GM12878 (cell line): ENCODE results near the gene PRKCE. TPM values are rescaled to one million over a fixed set of nuclear protein-coding genes. Genes with fewer than 3 reads are reported as not detected.

Experiments used
- HCFC1 ChIP-seq: fragments of 150-350 bp; IDR thresholded peaks from 2 replicates; pipeline ENCODE4 v1.6.1; 2014; ENCODE audit warnings: low read length
- IKZF2 ChIP-seq, 2 experiments: fragments of 450-650 bp; IDR thresholded peaks; 2 replicates each; pipeline ENCODE4 v1.6.1; 2017; ENCODE audit warnings: mild to moderate bottlenecking in 2 of 2, moderate library complexity in 2 of 2
- MTA3 ChIP-seq: IDR thresholded peaks from 2 replicates; pipeline ENCODE4 v1.6.1; 2012; ENCODE audit warnings: low read length, inconsistent platforms, borderline replicate concordance
- PAX8 ChIP-seq: fragments of 450-650 bp; IDR thresholded peaks from 2 replicates; pipeline ENCODE4 v1.6.1; 2017; ENCODE audit warnings: mild to moderate bottlenecking, moderate library complexity
- SIN3A ChIP-seq: IDR thresholded peaks from 2 replicates; pipeline ENCODE4 v1.6.1; 2012; ENCODE audit warnings: low read depth, low read length, improper control_type of control experiment
- TBL1XR1 ChIP-seq: IDR thresholded peaks from 2 replicates; pipeline ENCODE4 v1.6.1; 2012; ENCODE audit warnings: low read depth, low read length, improper control_type of control experiment
- ZSCAN29 ChIP-seq: fragments of 450-650 bp; IDR thresholded peaks from 2 replicates; pipeline ENCODE4 v1.6.1; 2017; ENCODE audit warnings: mild to moderate bottlenecking, moderate library complexity
- polyA plus RNA-seq, 11 experiments: library from polyadenylated mRNA; depleted of rRNA in 4 of 11; unstranded in 6 of 11; stranded (reverse) in 5 of 11; fragments of >200 nt; fragmentation: Nextera tagmentation in 4 of 11; fragmentation: Illumina TruSeq in 1 of 11; extraction: Ambion mirVana in 4 of 11; extraction: Trizol in 1 of 11; gene quantifications; 1 replicate in 1 of 11; 2 replicates in 10 of 11; pipeline versions ENCODE4 v1.2.1 to v1.2.3, GENCODE V29; 2011 to 2016; ENCODE audit warnings: inconsistent platforms in 2 of 11, missing spikeins in 2 of 11, low read depth in 1 of 11
- total RNA-seq, 4 experiments: library from RNA; depleted of rRNA in 3 of 4; stranded (reverse); fragments of >200 nt in 3 of 4; fragmentation: Illumina TruSeq in 1 of 4; extraction: Trizol in 1 of 4; gene quantifications; 2 replicates each; pipeline versions ENCODE4 v1.2.1 to v1.2.3, GENCODE V29; 2013 to 2021
- TF ChIP-seq, protein P1 (sequence below): fragments of 450-650 bp; IDR thresholded peaks from 2 replicates; pipeline ENCODE4 v1.6.1; 2018; ENCODE audit warnings: mild to moderate bottlenecking, low read depth, moderate library complexity; ENCODE audit not compliant: partially characterized antibody
- TF ChIP-seq, protein P2 (sequence below): IDR thresholded peaks from 2 replicates; pipeline ENCODE4 v1.6.1; 2012; ENCODE audit warnings: low read depth, low read length, improper control_type of control experiment

Gene PRKCE
- total and polyA plus RNA-seq, 10 of the 15 experiments (the other 5 are each of a cell fraction or from before 2014, with no cell fraction given) = 2.6 to 28.2 (median 11.3) TPM

DNA sequence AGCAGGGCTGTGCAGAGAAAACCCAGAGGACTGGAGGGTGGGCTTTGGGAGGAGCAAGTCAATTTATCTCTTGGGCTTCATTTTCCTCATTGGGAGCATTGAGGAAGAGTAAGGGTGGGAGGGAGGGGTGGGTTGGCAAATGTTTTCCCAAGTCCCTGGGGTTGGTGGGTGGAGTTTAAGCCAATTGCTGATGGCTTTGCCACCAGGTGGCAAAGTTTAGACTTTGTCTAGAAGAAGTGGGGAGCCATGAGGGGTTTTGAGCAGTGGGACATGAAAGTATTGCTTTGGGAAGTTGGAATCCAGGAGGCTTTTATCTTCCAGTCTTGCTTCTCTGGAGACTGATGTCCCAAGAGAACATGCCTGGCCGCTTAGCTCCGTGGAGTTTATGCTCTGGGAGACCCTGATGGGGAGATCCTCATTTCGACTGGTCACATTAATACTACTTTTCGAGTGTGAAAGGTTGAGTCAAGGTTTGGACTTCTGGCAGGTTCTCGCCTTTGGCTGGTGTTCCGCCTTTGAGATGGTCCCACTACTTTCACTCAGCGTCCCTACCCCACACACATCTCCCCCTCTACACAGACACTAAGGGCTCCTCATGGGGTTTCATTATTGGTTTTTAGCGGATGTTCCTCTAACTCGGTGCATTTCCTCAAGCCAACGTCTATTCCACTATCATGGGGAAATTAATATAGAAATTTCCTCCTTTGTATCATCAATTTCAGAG is 126.7 kb downstream of the PRKCE start (continued):
- TF ChIP-seq IKZF2 (IDR thresholded peaks at IDR 0.05) (no peak), TBL1XR1 (no peak), HCFC1 (no peak), PAX8 (no peak), MTA3 (no peak), ZSCAN29 (no peak), SIN3A (no peak)
- TF ChIP-seq, protein P1, sequence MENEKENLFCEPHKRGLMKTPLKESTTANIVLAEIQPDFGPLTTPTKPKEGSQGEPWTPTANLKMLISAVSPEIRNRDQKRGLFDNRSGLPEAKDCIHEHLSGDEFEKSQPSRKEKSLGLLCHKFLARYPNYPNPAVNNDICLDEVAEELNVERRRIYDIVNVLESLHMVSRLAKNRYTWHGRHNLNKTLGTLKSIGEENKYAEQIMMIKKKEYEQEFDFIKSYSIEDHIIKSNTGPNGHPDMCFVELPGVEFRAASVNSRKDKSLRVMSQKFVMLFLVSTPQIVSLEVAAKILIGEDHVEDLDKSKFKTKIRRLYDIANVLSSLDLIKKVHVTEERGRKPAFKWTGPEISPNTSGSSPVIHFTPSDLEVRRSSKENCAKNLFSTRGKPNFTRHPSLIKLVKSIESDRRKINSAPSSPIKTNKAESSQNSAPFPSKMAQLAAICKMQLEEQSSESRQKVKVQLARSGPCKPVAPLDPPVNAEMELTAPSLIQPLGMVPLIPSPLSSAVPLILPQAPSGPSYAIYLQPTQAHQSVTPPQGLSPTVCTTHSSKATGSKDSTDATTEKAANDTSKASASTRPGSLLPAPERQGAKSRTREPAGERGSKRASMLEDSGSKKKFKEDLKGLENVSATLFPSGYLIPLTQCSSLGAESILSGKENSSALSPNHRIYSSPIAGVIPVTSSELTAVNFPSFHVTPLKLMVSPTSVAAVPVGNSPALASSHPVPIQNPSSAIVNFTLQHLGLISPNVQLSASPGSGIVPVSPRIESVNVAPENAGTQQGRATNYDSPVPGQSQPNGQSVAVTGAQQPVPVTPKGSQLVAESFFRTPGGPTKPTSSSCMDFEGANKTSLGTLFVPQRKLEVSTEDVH = no peak
- TF ChIP-seq, protein P2, sequence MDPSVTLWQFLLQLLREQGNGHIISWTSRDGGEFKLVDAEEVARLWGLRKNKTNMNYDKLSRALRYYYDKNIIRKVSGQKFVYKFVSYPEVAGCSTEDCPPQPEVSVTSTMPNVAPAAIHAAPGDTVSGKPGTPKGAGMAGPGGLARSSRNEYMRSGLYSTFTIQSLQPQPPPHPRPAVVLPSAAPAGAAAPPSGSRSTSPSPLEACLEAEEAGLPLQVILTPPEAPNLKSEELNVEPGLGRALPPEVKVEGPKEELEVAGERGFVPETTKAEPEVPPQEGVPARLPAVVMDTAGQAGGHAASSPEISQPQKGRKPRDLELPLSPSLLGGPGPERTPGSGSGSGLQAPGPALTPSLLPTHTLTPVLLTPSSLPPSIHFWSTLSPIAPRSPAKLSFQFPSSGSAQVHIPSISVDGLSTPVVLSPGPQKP = no peak
